HG03066 (cell line): Measurements from ENCODE around the gene CLTCL1.
"Not testable (repeated sequence)": the region's sequence is repeated elsewhere in the genome, so short reads cannot be mapped to it uniquely, and the experiment has no call there.

Experiments
- ATAC-seq: cut with Tn5 transposase; IDR thresholded peaks from one replicate; pipeline ENCODE4 v1.9.1; 2021; ENCODE audit warnings: low read depth; ENCODE audit not compliant: unreplicated experiment

CLTCL1 gene

GRCh38 chr22:19178065-19178656, 113.4 kb downstream of the CLTCL1 start:
- ATAC-seq = peak; percentile 29

- no peak for ATAC-seq
Observed at GRCh38 chr22:19177164-19178064, 114.1 kb downstream of the CLTCL1 start.

GRCh38 chr22:19176732-19177131, 114.8 kb downstream of the CLTCL1 start:
- ATAC-seq = no peak

- ATAC-seq = no peak
Observed at GRCh38 chr22:19176175-19176643, 115.3 kb downstream of the CLTCL1 start.

DNA sequence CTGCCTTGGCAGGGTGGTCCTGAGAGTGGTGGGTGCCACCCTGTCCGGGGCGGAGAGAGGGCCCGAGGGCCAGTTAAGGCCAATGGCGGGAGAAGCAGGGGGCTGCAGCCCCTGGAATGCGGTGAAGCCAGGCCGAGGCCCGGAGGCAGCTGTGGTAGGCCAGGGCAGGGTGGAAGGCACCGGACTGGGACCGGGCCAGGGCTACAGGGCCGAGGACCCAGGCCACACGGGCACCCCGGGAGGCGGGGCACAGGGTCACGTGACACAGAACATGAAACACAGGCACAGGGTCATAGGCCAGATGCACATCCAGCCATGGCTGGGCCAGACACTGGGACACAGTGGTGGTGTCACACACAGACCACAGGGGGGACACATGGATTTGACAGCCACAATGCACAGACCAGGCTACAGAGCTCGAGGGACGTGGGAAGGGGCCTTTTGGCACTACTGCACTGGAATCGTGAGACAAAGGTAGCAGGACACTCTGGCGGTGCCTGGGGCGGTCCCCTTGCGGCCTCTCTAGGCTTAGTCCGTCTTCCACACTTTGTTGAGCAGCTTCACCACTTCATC, 115.8 kb downstream of the CLTCL1 start:
- ATAC-seq = no peak

- no peak for ATAC-seq
Observed at GRCh38 chr22:19175026-19175601, 116.4 kb downstream of the CLTCL1 start.

- no peak for ATAC-seq
Observed at GRCh38 chr22:19174106-19175025, 117.2 kb downstream of the CLTCL1 start.

DNA sequence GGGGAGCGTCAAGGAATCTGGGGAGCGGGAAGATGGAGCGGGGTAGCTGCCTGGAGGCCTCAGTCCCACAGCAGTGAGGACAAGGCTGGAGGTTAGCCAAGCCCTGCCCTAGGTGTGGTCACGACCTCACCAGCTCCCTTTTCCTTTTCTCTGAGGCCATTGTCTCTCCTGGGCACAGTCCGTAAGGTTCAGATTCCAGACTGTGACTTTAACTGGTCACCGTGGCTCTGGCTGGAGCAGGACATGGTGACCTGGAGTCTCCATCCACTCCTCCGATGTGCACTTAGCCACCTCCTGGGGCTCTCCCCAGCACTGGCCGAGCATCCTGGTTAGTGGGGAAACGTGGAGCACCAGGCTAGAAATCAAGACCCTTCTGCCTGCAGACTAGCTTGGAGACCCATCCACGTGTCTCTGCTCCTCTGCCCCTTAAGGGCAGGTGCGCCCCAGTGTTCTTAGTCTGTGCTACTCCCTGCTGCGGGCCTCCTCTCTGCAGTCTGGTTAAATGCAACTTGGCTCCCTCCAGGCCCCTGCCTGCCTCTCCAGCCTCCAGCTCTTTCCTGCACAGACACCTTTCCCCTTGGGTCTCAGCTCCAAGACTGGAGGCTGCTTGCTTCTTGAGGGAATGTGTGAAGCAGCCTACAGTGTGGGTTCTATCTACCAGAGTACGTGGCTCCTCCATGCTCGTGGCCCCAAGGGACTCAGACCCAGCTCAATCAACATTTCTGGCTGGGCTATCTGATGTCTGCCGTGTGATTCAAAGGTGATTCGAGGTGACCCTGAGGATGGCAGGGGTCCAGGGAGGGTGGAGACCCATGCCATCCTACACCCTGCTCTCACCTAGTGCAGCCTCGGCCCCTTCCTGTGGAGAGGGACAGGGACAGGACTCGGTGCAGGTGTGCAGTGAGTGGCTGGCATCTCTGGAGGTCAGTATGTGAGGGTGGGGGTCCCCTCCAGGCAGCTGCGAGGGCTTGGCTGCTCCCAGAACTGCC, 118.2 kb downstream of the CLTCL1 start:
- ATAC-seq = no peak

- ATAC-seq = no peak
Observed at GRCh38 chr22:19172213-19173046, 119.1 kb downstream of the CLTCL1 start.

DNA sequence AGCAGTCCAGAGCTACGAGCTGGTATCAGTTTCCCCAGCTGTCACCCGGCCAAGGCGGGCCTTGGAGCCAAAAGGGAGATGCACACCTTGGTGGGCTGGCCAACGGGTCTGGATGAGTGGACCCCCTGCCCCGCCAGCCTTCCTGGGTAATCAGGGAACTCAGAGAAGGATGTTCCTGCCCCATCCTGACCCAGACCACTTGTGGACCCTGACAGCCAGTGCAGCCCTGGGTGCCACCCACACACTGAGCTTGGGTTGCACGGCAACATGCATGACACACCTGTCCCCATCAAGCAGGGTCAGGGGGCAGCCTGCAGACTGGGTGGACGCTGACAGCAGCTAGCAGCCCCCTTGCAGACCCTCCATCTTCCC, 121.6 kb downstream of the CLTCL1 start:
- no peak for ATAC-seq

DNA sequence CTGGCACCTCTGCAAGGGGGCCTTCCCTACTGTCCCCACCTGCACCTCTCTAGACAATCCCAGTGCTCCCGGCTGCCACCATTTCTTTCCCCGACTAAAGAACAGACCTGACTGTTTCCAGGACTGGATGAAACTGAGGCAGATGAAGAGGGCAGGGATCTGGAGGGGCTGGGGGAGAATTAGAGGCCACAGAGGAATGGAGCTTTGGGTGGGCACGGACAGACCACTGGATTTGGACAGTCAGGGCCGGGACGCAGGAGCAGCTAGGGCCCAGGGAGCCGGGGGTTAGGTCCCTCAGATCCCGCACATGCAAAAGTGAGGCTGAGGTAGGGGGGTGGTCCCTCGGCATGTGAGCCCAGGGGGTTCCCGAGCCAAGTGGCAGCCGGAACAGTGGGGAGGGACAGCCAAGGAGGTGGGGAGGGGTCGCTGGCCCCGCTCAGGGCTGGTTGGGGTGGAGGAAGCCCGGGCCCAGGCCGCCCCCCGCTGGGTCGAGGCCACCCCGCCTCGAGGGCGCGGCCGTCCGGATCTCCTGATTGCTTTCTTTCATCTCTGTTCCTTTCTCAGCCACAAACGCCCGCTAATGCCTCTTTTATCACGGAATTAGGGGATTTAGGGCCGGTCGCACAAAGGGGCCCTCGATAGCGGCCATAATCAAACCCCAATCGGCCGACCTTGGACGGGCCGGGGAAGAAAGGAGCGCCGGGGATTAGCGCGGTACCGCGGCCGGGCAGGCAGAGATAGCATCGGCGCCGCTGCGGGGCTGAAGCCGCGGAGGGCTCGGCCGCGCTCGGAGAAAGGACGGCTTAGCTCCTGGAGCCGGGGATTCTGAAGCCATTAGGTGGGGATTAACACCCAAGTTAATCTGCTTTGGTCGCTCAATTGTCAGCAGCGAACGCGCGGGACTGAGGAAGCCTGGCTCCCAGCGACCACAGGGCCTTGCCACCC, 122.2 kb downstream of the CLTCL1 start:
- ATAC-seq = no peak

- no peak for ATAC-seq
Observed at GRCh38 chr22:19168088-19168890, 123.2 kb downstream of the CLTCL1 start.

GRCh38 chr22:19167106-19167869, 124.2 kb downstream of the CLTCL1 start:
- no peak for ATAC-seq

- ATAC-seq = no peak
Observed at GRCh38 chr22:19166421-19166820, 125.1 kb downstream of the CLTCL1 start.

DNA sequence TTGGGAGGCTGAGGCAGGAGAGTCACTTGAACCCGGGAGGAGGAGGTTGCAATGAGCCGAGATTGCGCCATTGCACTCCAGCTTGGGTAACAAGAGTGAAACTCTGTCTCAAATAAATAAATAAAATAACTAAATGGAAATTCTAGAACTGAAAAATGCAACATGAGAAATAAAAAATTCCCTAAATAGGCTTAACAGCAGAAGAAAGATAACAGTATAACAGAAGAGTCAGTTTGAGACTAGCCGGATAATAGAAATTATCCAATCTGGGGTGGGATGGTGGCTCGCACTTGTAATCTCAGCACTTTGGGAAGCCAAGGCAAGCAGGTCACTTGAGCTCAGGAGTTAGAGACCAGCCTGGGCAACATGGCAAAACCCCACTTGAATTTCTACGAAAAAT, 127.1 kb downstream of the CLTCL1 start:
- no peak for ATAC-seq

DNA sequence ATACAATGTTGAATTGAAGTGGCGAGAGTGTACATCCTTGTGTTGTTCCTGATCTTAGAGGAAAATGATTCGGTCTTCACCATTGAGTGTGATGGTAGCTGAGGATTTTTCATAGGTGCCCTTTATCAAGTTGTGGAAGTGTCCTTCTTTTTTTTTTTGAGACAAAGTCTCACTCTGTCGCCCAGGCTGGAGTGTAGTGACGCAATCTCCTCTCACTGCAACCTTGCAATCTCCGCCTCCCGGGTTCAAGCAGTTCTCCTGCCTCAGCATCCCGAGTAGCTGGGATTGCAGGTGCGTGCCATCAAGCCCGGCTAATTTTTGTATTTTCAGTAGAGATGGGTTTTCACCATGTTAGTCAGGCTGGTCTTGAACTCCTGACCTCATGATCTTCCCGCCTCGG, 132.9 kb downstream of the CLTCL1 start:
- ATAC-seq = not testable (repeated sequence)
